HG03159 (cell line): ENCODE measurements around the gene PXMP4.

Source experiments
- ATAC-seq: cut with Tn5 transposase; IDR thresholded peaks from one replicate; pipeline ENCODE4 v1.9.1; 2021; ENCODE audit warnings: mild to moderate bottlenecking, moderate library complexity; ENCODE audit not compliant: unreplicated experiment

PXMP4 gene

DNA sequence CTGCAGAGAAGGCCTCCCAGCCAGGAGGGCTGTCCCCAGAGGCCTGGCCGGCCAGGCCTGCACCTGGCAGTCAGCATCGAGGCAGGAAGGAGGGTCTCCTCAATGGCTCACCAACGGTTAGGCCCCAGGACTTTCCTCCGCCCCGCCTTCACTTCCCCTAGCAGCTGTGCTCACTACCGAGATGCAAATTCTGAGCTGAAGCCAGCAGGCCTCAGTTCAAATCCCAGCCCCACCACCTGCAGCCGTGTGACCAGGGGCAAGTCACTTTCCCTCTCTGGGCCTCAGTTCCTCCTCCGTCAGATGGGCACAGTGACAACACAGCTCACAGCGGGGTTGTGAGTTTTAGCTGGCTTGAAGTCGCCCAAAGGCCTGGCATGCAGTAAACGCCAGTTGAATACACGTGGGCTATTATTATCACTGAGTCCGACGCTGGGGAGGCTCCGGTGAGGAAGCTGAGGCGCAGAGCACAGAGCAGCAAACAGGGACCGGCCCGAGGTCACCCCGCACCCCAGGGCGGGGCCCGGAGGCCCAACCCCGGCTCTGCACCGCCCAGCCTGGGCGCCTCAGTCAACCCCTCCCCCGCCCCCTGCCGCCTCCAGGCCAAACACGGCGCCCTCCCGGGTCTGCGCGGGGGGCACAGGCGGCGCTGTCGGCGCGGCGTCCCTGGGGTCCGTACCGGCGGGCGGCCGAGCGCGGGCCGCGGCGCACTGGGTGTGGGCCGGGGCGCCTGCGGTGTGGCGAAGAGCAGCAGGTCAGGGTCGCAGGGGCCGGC is 34.6 kb downstream of the PXMP4 start:
- ATAC-seq = peak; percentile 33

DNA sequence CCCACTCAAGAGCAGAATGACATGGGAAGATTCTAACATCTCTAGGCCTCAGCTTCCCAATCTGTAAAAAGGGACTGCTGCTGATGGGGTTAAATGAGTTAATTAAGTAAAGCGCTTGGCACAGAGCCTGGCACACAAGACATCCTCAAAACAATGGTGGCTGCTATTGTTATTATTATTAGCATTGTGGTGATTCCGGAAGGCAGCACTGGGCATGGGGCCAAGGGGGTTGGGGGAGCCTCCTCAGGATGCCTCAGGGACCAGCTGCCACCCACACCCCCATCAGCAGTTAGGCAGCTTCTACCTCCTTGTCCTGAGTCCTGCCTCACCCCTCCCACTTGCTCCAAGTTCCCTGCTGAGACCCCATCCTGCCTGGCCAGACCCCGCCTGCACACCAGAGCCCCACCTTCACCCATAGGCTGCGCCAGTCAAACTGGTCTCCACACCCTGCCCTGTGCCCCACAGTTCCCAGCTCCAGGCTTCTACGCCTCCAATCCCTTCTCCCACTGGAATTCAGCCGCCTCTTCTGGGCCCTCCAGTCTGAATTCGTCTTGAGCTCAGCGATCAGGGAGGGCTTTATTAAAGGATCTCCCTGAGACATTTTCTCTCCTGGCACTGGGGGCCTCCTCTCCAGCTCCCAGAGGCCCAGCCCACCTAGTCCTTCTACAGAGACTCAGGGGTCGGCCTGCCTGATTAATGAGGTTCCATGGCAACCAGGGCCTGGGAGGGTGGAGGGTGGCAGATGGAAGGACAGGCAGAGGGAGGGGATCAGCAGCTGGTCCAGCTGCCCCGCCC is 35.4 kb downstream of the PXMP4 start:
- ATAC-seq = no peak

DNA sequence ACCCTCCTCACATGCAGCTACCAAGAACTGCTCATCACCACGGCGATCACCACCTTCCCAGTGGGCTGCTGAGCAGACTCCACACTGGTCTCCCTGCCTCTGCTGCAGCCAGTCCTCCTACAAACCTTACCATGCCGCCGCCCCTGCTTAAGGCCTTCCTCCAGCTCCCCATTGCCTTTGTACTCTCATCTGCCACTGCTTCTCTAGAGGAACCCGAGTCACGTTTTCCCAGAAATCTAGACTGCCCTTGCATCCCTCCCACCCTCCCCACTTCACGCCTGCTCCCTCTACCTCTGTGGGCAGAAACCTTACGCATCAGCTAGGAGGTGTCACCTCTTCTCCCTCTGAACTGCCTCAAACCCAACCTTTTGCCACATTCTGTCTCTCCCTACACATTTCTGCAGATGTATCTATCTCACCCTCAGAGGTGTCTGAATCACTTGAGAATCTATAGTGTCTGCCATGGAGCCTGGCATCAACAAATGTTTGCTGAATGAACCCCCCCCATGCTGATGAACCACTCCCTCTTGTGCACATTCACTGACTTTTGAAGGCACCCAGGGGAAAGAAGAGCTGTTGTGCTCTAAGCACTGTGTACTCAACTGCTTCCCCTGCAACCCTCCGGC is 38.3 kb downstream of the PXMP4 start:
- no peak for ATAC-seq

DNA sequence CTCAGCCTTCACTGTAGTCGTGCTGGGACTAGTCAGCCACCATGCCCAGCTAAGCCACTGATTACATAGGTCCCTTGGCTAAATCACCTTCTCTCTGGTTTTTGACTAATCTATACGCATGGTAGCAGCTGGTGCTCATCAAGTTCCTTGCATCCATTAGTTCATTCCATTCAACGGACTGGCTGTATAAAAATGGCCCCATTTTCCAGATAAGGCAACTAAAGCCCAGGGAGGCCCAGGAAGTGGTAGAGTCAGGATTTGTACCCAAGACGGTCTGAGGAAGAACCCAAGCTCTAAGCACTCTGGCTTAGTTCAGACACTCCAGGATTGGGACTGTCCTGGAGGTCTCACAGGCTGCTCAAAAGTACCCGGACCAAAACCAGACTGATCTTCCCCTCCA is 38.8 kb downstream of the PXMP4 start:
- ATAC-seq = no peak

DNA sequence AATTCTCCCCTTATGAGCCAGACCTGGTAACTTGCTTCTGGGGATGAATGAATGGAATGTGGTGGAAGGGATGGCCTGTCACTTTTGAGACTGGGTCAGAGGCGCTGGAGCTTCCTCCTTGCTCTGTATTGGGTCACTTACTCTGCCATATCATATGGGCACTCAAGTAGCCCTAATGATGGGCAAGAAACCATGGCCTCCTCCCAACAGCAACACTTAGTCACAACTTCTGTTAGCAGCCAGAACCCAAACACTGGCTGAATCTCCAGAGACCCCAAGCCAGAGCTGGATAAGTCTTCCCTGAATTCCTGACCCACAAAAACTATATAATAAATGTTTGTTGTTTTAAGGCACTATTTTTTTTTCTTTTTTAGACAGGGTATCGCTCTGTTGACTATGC is 39.4 kb downstream of the PXMP4 start:
- ATAC-seq = no peak

DNA sequence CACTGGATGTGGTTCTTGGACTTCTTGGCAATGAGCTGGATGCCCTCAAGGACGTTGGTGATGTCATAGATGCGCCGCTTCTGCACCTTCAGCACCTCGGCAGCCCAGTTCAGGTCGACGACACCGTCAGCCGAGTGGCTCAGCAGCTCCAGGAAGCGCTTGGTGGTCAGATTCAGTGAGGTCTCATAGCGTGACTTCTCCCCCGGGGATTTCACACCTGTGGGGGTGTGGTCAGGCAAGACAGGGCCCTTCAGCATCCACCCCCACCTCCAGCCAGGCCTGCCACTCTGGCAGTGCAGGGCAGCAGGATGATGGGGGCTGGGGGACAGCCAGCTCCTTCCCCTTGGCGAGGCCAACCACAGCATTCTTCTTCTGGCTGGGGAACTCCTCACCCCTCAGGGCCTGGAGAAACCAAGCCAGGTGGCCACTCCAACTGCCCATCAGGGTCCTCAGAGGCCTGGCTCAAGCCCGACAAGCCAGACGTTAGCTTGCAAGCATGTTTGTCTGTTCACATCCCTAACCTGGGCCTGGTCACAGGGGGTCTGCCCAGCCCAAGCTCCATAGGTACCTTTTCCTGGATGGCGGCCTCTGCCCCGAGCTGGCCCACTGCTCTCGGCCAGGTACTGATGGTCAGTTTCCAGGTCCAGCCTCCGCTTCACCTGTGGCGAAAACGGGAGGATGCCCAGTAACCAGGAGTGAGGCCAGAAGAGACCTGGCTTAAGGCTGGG is 40.2 kb downstream of the PXMP4 start:
- no peak for ATAC-seq

DNA sequence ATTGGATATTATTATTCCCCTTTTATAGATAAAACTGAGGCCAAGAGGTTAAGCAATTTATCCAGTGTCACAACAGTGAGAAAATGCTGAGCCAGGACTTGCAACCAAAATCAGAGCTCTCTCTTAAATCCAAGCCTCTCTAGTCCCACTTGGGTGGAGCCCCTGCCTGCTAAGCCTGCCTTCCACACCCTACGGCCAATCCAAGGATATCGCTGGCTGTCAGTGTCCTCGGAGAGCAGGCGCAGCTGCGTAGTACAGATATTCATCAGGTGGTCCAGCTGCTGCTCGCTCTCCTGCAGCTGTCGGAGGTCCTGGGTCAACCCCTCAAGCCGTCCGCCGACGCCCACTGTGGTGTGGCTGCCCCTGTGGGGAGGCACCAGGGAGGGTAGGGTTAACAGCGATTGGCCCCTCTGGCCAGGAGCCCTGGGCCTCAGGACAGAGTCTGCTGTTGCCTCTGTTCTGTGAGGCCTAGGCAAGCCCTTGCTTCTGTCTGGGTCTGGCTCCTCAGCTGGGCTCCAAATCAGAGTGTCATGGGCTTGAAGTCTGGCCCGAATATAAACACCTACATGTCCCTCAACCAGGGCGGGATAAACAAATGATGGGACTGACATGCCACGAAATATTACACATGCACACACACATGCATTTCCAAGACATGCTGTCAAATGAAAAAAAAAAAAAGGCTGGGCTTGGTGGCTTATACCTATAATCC is 42.0 kb downstream of the PXMP4 start:
- no peak for ATAC-seq

DNA sequence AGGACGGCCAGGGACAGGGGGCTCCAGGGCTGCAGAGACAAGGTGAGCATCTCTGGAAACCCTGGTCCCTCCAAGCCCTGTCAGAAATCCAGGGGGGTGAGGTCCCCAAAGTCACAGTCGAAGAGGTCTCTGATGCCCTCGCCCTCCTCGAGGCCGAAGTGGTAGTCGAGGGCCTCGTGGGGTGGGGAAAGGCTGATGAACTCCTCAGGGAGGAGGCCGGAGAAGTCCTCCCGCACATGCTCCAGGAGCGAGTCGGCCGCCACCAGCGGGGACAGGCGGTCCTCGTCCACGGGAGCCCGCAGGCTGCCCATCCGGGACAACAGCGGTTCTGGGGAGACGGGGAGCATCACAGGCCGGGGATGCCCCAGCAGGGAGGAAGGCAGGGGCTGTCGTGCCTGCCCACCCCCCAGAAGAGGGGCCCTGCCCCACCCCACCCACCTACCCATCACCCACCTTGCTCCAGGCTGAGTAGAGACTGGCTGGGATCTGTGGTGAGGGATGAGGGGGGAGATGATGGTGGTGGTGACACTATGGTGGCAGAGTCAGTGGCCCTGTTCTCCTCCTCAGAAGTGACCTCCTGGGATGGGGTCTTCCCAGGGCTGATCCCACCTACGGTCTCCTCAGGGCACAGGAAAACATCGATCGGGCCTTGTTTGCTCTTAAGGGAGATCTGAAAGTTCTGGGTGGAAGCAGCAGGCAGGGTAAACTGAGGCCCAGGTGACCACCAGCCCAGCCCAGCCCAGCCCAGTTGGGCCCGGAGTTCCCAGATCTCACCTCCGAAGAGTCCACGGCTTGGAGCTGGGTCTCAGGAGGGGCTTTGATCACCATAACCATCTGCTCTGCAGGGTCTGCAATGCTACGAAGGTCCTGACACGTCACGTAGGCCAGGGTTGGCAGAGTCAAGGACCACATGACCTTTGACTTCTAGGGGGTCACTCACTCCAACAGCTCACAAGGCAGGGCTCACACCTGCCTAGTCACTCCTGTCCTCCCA is 43.2 kb downstream of the PXMP4 start:
- ATAC-seq = no peak

DNA sequence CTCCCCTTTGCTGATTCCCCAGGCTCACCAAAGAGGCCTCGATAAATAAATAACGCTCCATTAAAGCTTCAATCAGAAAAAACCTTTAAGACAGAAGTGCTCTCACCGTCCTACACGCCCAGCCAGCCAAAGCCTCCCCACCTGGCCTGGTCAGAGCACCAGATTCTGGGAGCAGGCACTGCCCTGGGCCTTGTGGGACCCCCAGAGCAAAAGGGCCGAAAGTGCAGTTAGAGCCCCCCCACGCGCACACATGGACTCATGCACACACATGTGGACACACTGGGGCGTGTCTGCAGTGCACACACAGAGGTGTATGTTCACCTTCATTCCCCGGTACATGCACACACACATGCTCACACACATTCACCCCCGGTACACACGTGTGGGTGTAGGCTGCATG is 44.0 kb downstream of the PXMP4 start:
- no peak for ATAC-seq

DNA sequence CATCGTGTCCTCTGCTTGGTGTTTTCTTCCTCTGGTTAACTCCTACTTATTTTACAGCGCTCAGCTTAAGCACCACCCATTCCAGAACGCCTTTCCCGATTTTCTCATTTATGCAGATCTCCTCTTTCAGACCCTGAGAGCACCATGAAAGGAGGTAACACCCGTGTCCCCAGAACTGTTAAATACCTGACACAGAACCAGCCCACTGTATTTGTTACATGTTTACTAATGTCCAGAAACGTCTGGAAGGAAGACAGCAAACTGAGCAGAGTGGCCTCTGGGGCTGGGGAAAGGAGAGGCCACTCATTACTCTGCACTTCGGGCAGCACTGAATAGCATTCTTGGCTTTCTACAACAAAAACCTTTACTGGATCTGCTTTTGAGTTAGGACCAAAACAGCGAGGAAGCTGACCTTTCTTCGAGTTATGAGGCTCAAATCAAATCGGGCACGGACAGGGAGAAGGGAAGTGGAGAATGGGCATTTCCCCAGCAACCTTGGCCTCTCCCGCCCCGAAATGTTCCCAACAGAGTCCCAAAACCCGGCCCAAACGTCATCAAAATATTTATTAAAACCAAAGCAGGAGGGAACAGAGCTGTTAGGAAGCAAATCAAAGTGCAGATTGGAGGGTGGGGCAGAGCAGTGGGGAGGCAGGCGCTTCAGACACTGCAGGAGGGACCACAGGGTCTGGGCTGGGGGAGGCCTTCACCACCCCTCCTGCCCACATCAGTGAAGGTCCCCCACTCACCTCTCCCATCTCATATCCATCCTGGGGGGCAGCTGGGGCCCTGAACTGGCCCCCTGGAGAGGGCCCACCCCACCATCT is 44.8 kb downstream of the PXMP4 start:
- ATAC-seq = no peak

DNA sequence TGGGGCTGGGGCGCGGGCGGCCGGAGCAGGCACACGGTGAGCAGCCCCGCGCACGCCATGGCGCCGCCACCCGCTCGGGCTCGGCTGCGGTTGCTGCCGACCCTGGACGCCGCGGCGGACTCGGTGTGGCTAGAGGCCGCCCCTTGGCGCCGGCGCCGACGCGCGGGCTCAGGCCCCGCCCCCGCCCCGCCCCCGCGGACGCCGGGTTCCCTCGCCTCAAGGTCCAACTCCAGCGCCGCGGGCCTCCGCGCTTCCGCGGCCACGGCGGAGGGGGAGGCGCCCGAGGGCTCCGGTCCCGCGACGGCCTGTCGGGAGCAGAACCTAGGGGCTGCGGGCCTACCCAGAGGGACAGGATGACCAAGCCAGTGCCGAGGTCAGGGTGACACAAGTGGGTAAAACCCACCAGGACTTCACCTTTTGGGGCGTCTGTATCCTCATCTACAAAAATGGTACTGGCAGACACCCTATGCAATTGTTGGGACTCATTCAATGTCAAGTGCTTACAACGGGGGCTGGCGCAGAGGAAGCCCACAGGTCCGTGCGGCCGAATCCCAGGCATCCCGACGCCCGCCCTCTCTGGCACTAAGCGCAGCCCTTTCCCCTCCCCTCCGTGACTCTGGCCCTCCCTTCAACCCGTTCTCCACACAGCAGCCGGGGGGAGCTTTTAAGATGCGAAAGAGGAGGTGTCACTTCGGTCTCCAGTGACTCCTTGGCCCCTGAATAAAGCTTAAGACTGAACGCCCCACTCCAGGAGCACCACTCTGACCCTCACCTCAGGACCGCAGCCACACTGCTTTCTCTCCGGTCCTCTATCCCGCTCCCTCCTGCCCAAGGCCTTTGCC is 45.6 kb downstream of the PXMP4 start, which contains the start of gene NECAB3:
Gene NECAB3, minus strand, starts transcription at position 135 of the 842 bp plus-strand sequence. Its CDS starts 76 bp downstream, at position 59.
- ATAC-seq = peak; percentile 58

DNA sequence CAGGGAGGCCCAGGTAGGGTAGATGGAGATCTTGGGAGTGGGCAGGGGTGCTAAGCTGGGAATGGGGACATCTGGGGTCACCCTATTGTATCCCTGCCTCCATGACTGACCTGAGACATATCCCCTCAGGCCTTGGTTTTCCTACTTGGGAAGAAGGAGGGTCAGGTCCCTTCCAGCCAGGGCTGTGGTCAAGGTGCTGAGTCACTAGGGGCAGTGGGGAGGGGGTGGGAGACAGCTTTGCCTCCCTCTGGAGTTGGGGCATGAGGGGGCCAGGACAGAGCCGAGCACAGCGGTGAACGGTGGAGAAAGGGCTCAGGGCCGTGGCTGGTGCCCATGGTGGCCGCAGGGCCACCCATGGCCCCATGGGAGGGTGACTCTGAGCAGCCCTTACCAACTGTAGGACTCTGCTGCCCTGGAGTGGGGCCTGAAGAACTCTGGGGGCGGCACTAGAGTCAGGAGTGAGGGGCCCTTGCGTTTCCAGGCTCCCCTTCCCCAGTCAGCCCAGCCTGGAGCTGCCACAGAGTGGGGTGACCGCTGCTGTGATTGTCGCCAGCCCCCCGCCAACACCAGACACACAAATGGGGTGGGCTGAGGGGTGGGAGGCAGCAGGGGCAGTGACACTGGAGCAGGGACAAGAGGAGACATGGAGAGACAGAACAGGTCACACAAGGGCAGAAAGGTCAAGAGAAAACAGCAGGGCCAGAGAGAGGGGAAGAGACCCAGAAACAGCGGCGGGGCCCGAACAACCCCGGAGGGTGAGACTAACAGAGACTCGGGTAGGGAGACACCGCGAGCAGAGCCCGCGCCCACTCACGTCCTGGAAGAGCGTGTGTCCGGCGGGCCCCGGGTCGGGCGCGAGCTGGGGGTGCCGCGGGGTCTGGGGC is 46.5 kb downstream of the PXMP4 start:
- peak; percentile 37 for ATAC-seq

DNA sequence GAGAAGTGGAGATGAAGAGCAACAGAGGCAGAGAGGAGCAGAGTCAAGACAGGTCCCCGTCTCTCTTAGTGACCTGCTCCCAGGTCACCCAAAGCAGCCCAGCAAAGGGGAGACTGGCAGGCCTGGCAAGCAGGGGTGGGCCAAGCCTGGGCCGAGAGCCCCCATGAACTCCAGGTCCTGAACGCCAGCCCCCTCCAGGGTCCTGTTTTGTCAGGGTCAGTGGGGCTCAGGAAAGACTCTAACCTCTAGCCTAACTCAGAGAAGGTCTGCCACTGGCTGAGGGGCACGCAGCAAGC is 47.0 kb downstream of the PXMP4 start:
- no peak for ATAC-seq

DNA sequence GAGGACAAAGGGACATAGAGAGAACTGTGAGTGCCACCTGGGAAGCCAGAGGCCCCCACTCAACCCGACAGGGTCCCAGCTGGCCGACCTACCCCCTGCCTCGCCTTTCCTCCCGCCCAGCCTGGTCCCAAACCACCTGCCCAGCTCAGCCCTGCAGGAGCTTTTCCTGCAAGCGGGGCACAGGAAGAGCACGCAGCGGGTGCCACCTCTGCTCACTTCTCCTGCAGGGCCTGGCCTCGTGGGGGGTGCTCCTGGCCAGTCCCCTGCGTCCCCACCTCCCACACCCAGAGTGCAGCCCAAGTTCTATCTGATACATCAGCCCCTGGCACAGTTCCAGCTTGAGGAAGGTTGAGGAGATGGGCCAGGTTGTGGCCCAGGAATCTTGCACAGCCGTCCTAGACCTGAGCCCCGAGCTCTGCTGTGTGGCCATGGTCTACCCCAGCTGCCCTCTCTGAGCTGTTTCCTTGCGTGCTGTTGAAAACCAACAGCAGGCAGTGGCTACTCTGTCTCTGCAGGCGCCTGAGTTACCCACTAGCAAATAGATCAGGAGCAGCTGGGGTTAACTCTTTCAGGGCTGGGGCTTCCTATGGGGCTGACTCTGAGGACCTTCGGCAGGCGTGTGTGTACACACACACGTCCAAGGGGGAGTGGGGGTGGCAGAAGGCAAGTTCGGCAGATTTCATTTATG is 47.5 kb downstream of the PXMP4 start:
- no peak for ATAC-seq

DNA sequence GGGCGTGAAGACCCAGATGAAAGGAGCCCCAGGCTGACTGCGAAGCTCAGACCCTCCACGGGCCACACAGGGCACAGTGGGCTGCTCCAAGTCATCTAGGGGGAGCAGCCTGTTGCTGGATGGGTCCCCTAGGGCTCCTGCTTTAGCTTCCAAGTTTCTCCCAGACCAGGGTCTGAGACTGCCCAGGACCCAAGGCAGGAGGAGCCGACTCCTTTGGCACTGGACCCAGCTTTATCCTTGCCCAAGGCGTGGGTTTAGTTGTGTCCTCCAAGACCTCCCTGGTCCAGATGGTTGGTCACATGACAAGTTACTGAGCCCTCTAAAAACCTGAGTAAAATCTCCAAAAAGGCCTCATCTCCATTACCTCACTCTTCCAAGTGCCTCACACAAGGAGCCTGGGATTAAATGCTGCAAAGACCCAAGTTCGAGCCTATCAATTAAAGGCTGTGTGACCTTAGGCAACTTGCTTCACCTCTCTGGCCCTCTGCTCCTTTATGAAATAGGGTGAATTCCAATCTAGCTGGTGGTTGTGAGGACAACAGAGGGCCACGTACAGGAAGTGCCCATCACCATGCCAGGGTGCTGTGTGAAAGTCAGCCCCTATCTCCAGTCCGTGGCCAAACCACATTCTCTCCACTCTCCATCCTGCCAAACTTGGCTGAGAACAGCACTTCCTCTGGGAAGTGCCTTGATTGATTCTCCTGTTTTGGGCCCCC is 48.4 kb downstream of the PXMP4 start:
- ATAC-seq = no peak
